Liver (tissue), 9 donors: ENCODE measurements around the gene BIRC7. TPM values are rescaled to one million over a fixed set of nuclear protein-coding genes. Genes with fewer than 3 reads are reported as not detected.

ENCODE experiments used
- DNase-seq: peaks from one replicate; pipeline ENCODE4 v3.0.0-alpha.2; 2017; ENCODE audit warnings: low spot score
- H3K27ac ChIP-seq, 2 donors: one replicate each; pipeline ENCODE4 v1.7.0; 2013; ENCODE audit warnings: inconsistent platforms in 2 of 2, low read length in 2 of 2, control low read depth in 1 of 2, low read depth in 1 of 2, mild to moderate bottlenecking in 1 of 2
- H3K27me3 ChIP-seq, 4 donors: one replicate each; pipeline versions ENCODE4 v1.6.1 to v1.7.0; 2013; ENCODE audit warnings: low read length in 3 of 4, inconsistent platforms in 1 of 4, mild to moderate bottlenecking in 1 of 4, moderate library complexity in 1 of 4; ENCODE audit not compliant: control insufficient read depth in 4 of 4, insufficient read depth in 4 of 4
- H3K36me3 ChIP-seq, 4 donors: one replicate each; pipeline versions ENCODE4 v1.6.1 to v1.7.0; 2013; ENCODE audit warnings: low read length in 3 of 4, mild to moderate bottlenecking in 3 of 4, low read depth in 1 of 4, moderate library complexity in 1 of 4; ENCODE audit not compliant: control insufficient read depth in 4 of 4, insufficient read depth in 3 of 4
- H3K4me1 ChIP-seq, 4 donors: one replicate each; pipeline versions ENCODE4 v1.6.1 to v1.7.0; 2013; ENCODE audit warnings: low read length in 3 of 4, mild to moderate bottlenecking in 3 of 4, moderate library complexity in 1 of 4; ENCODE audit not compliant: control insufficient read depth in 4 of 4, insufficient read depth in 4 of 4
- H3K4me3 ChIP-seq, 3 donors: one replicate each; pipeline versions ENCODE4 v1.6.1 to v1.7.0; 2013; ENCODE audit warnings: low read length in 3 of 3, control low read depth in 1 of 3, low read depth in 1 of 3, mild to moderate bottlenecking in 1 of 3
- H3K9ac ChIP-seq, 2 donors: one replicate each; pipeline ENCODE4 v1.7.0; 2013; ENCODE audit warnings: low read length in 2 of 2, mild to moderate bottlenecking in 2 of 2, moderate library complexity in 2 of 2, control low read depth in 1 of 2, low read depth in 1 of 2
- H3K9me3 ChIP-seq, 4 donors: one replicate each; pipeline versions ENCODE4 v1.6.1 to v1.7.0; 2013; ENCODE audit warnings: low read length in 3 of 4; ENCODE audit not compliant: control insufficient read depth in 4 of 4
- ATF3 ChIP-seq: IDR thresholded peaks from 2 replicates; pipeline ENCODE4 v1.6.1; 2016; ENCODE audit warnings: antibody characterized with exemption
- FOXA1 ChIP-seq: IDR thresholded peaks from 2 replicates; pipeline ENCODE4 v1.6.1; 2016; ENCODE audit warnings: antibody characterized with exemption
- FOXA2 ChIP-seq: IDR thresholded peaks from 2 replicates; pipeline ENCODE4 v1.6.1; 2016; ENCODE audit warnings: antibody characterized with exemption
- GABPA ChIP-seq, 2 donors: IDR thresholded peaks in 1 of 2; conservative IDR thresholded peaks in 1 of 2; 2 replicates each; pipeline ENCODE4 v1.6.1; 2016; ENCODE audit warnings: antibody characterized with exemption in 2 of 2, mild to moderate bottlenecking in 1 of 2, moderate library complexity in 1 of 2
- HNF4A ChIP-seq, 2 donors: conservative IDR thresholded peaks; 2 replicates each; pipeline ENCODE4 v1.6.1; 2016; ENCODE audit warnings: antibody characterized with exemption in 2 of 2, mild to moderate bottlenecking in 2 of 2
- HNF4G ChIP-seq: IDR thresholded peaks from 2 replicates; pipeline ENCODE4 v1.6.1; 2016; ENCODE audit warnings: antibody characterized with exemption
- JUND ChIP-seq, 2 donors: IDR thresholded peaks; 2 replicates each; pipeline ENCODE4 v1.6.1; 2016; ENCODE audit warnings: antibody characterized with exemption in 2 of 2
- MAX ChIP-seq: IDR thresholded peaks from 2 replicates; pipeline ENCODE4 v1.6.1; 2016; ENCODE audit warnings: antibody characterized with exemption
- RAD21 ChIP-seq, 2 donors: IDR thresholded peaks; 2 replicates each; pipeline ENCODE4 v1.6.1; 2016; ENCODE audit warnings: antibody characterized with exemption in 2 of 2, mild to moderate bottlenecking in 2 of 2
- REST ChIP-seq: IDR thresholded peaks from 2 replicates; pipeline ENCODE4 v1.6.1; 2016; ENCODE audit warnings: antibody characterized with exemption, mild to moderate bottlenecking
- RXRA ChIP-seq, 2 donors: IDR thresholded peaks; 2 replicates each; pipeline ENCODE4 v1.6.1; 2017 to 2018; ENCODE audit warnings: antibody characterized with exemption in 2 of 2, mild to moderate bottlenecking in 1 of 2
- SP1 ChIP-seq: IDR thresholded peaks from 2 replicates; pipeline ENCODE4 v1.6.1; 2018; ENCODE audit warnings: antibody characterized with exemption, mild to moderate bottlenecking
- TAF1 ChIP-seq: conservative IDR thresholded peaks from 2 replicates; pipeline ENCODE4 v1.6.1; 2016; ENCODE audit warnings: antibody characterized with exemption, mild to moderate bottlenecking
- YY1 ChIP-seq: IDR thresholded peaks from 2 replicates; pipeline ENCODE4 v1.6.1; 2016; ENCODE audit warnings: antibody characterized with exemption, mild to moderate bottlenecking
- ZBTB33 ChIP-seq: IDR thresholded peaks from 2 replicates; pipeline ENCODE4 v1.6.1; 2016; ENCODE audit warnings: antibody characterized with exemption
- WGBS: extraction: QIAGEN DNeasy Blood & Tissue Kit; methylation state at CpG from one replicate; pipeline ENCODE4 v1.1.7; 2013; 5-methylcytosine and 5-hydroxymethylcytosine counted together
- polyA plus RNA-seq, 2 donors: library from polyadenylated mRNA; stranded (reverse) in 1 of 2; unstranded in 1 of 2; fragments of 200-250 nt in 1 of 2; fragments of >200 nt in 1 of 2; fragmentation: Nextera tagmentation in 1 of 2; extraction: Ambion mirVana in 1 of 2; gene quantifications; one replicate each; pipeline versions ENCODE4 v1.2.1 to v1.2.3, GENCODE V29; 2013 to 2015
- total RNA-seq, 2 donors: library from RNA; depleted of rRNA; stranded (reverse); fragments of >200 nt; gene quantifications; one replicate each; pipeline ENCODE4 v1.2.3, GENCODE V29; 2014
- donor health status: healthy.
- donor health status: healthy.
- donor health status: healthy.
- donor health status: healthy.
- donor health status: healthy.

BIRC7 gene
- total and polyA plus RNA-seq, 4 donors, result 0.23 TPM; not detected in 3

- Histone ChIP-seq H3K9ac (no peak overlapping the region), H3K36me3 (peaks cover 12 to 64% (median 35%) of the 10 kb centered on the region in 4 donors), H3K4me3 (no peak overlapping the region), H3K27ac (no peak overlapping the region), H3K4me1 (peaks cover 0 to 20% (median 18%) of the 10 kb centered on the region in 4 donors), H3K27me3 (no peaks in the 10 kb centered on the region), H3K9me3 (no peaks in the 10 kb centered on the region)
- TF ChIP-seq RXRA (IDR thresholded peaks at IDR 0.05) (no peak), RAD21 (IDR thresholded peaks at IDR 0.05) (no peak), FOXA1 (no peak), HNF4G (no peak), ATF3 (no peak)
- WGBS, result 89% methylated on average over 11 of the region's 11 CpGs
- DNase-seq, result no peak
Measured at GRCh38 chr20:63210011-63210605, 25.6 kb upstream of the BIRC7 start.

- peaks cover 6 to 50% (median 33%) of the 10 kb centered on the region in 4 donors for H3K36me3 ChIP-seq
- 87% methylated on average over 5 of the region's 5 CpGs for WGBS
- no peak overlapping the region for H3K27ac ChIP-seq
- no peak overlapping the region for H3K4me3 ChIP-seq
- no peak overlapping the region for H3K9ac ChIP-seq
- no peaks in the 10 kb centered on the region for H3K9me3 ChIP-seq
- no peaks in the 10 kb centered on the region for H3K27me3 ChIP-seq
- no peak for DNase-seq
- peaks cover 6 to 32% (median 25%) of the 10 kb centered on the region in 4 donors for H3K4me1 ChIP-seq
- TF ChIP-seq FOXA1, result no peak
- TF ChIP-seq TAF1, result no peak
- no peak for TF ChIP-seq ATF3
- no peak for TF ChIP-seq YY1
- TF ChIP-seq FOXA2, result no peak
- TF ChIP-seq REST, result no peak
- TF ChIP-seq RAD21 (IDR thresholded peaks at IDR 0.05), result no peak
- TF ChIP-seq ZBTB33, result no peak
- TF ChIP-seq HNF4A (conservative IDR thresholded peaks at IDR 0.05), result no peak
- TF ChIP-seq JUND (IDR thresholded peaks at IDR 0.05), result no peak
- no peak for TF ChIP-seq SP1
- no peak for TF ChIP-seq GABPA (IDR thresholded peaks at IDR 0.05 in 1 of 2, conservative IDR thresholded peaks at IDR 0.05 in 1 of 2)
- TF ChIP-seq MAX, result no peak
- no peak for TF ChIP-seq RXRA (IDR thresholded peaks at IDR 0.05)
Measured at GRCh38 chr20:63212393-63212730, 23.3 kb upstream of the BIRC7 start.
